ENCODE results near the gene CHST9.

CHST9 gene

GRCh38 chr18:26999797-27000196 is 185.3 kb downstream of the CHST9 start:
- H3K9ac ChIP-seq (ENCODE audit: low read length), result no peak overlapping the region
- H3K9me3 ChIP-seq (ENCODE audit: low read length), result no peaks in the 10 kb centered on the region
- H3K4me1 ChIP-seq (ENCODE audit: insufficient read depth, low read length, severe bottlenecking), result no peaks in the 10 kb centered on the region
- H3K79me2 ChIP-seq (ENCODE audit: insufficient read depth, low read length), result no peaks in the 10 kb centered on the region
- H4K20me1 ChIP-seq (ENCODE audit: insufficient read depth, low read length), result no peaks in the 10 kb centered on the region
- no peak overlapping the region for H3K27ac ChIP-seq (ENCODE audit: low read depth, low read length, poor library complexity, severe bottlenecking)
- TF ChIP-seq CTCF (IDR thresholded peaks at IDR 0.05; ENCODE audit: low read length) (no peak), EZH2 (IDR thresholded peaks at IDR 0.05; ENCODE audit: borderline replicate concordance, low read length) (no peak)
- H3K4me2 ChIP-seq (ENCODE audit: low read length), result no peak overlapping the region
- H2AFZ ChIP-seq (ENCODE audit: low read length), result no peak overlapping the region
- H3K36me3 ChIP-seq (ENCODE audit: insufficient read depth, low read length), result no peaks in the 10 kb centered on the region
- no peaks in the 10 kb centered on the region for H3K9me2 ChIP-seq (ENCODE audit: low read depth, low read length)
- no peaks in the 10 kb centered on the region for H3F3A ChIP-seq (ENCODE audit: insufficient read depth, low read length)
- no peaks in the 10 kb centered on the region for H3K27me3 ChIP-seq (ENCODE audit: insufficient read depth, low read length)
- H3K4me3 ChIP-seq (ENCODE audit: low read depth, low read length, poor library complexity, severe bottlenecking), result no peak overlapping the region

- H3K4me2 ChIP-seq (ENCODE audit: low read length), result no peak overlapping the region
- H3F3A ChIP-seq (ENCODE audit: insufficient read depth, low read length), result no peaks in the 10 kb centered on the region
- no peaks in the 10 kb centered on the region for H4K20me1 ChIP-seq (ENCODE audit: insufficient read depth, low read length)
- no peaks in the 10 kb centered on the region for H3K9me2 ChIP-seq (ENCODE audit: low read depth, low read length)
- H3K27me3 ChIP-seq (ENCODE audit: insufficient read depth, low read length), result no peaks in the 10 kb centered on the region
- no peak overlapping the region for H3K27ac ChIP-seq (ENCODE audit: low read depth, low read length, poor library complexity, severe bottlenecking)
- H3K9me3 ChIP-seq (ENCODE audit: low read length), result no peaks in the 10 kb centered on the region
- H3K9ac ChIP-seq (ENCODE audit: low read length), result no peak overlapping the region
- no peak for TF ChIP-seq CTCF (IDR thresholded peaks at IDR 0.05; ENCODE audit: low read length)
- no peak for TF ChIP-seq EZH2 (IDR thresholded peaks at IDR 0.05; ENCODE audit: borderline replicate concordance, low read length)
- no peaks in the 10 kb centered on the region for H3K79me2 ChIP-seq (ENCODE audit: insufficient read depth, low read length)
- no peak overlapping the region for H3K4me3 ChIP-seq (ENCODE audit: low read depth, low read length, poor library complexity, severe bottlenecking)
- H2AFZ ChIP-seq (ENCODE audit: low read length), result no peak overlapping the region
- H3K36me3 ChIP-seq (ENCODE audit: insufficient read depth, low read length), result no peaks in the 10 kb centered on the region
- no peaks in the 10 kb centered on the region for H3K4me1 ChIP-seq (ENCODE audit: insufficient read depth, low read length, severe bottlenecking)
Measured at GRCh38 chr18:26993568-26993967, 191.5 kb downstream of the CHST9 start.

- Histone ChIP-seq H4K20me1 (ENCODE audit: insufficient read depth, low read length) (no peaks in the 10 kb centered on the region), H3K4me2 (ENCODE audit: low read length) (no peak overlapping the region)
- TF ChIP-seq EZH2 (IDR thresholded peaks at IDR 0.05; ENCODE audit: borderline replicate concordance, low read length), result no peak
- no peak for TF ChIP-seq CTCF (IDR thresholded peaks at IDR 0.05; ENCODE audit: low read length)
Measured at GRCh38 chr18:26992926-26993325, 192.2 kb downstream of the CHST9 start.

More at GRCh38 chr18:26992926-26993325, 192.2 kb downstream of the CHST9 start:
- Histone ChIP-seq H3K9ac (ENCODE audit: low read length) (no peak overlapping the region), H3K27ac (ENCODE audit: low read depth, low read length, poor library complexity, severe bottlenecking) (no peak overlapping the region), H3K27me3 (ENCODE audit: insufficient read depth, low read length) (no peaks in the 10 kb centered on the region), H3K4me3 (ENCODE audit: low read depth, low read length, poor library complexity, severe bottlenecking) (no peak overlapping the region), H3K4me1 (ENCODE audit: insufficient read depth, low read length, severe bottlenecking) (no peaks in the 10 kb centered on the region), H3F3A (ENCODE audit: insufficient read depth, low read length) (no peaks in the 10 kb centered on the region), H3K36me3 (ENCODE audit: insufficient read depth, low read length) (no peaks in the 10 kb centered on the region), H3K9me2 (ENCODE audit: low read depth, low read length) (no peaks in the 10 kb centered on the region), H3K9me3 (ENCODE audit: low read length) (no peaks in the 10 kb centered on the region), H3K79me2 (ENCODE audit: insufficient read depth, low read length) (no peaks in the 10 kb centered on the region), H2AFZ (ENCODE audit: low read length) (no peak overlapping the region)

Measured in OCI-LY1 (cell line).